Mucosa of stomach (tissue), 1 donor: ENCODE results near the gene SDF2L1.
"Not testable (repeated sequence)": the region's sequence is repeated elsewhere in the genome, so short reads cannot be mapped to it uniquely, and the experiment has no call there.

Source experiments
- H3K27me3 ChIP-seq: one replicate; pipeline ENCODE4 v1.7.0; 2013; ENCODE audit warnings: mild to moderate bottlenecking, low read length; ENCODE audit not compliant: control insufficient read depth, insufficient read depth
- H3K36me3 ChIP-seq: one replicate; pipeline ENCODE4 v1.7.0; 2013; ENCODE audit warnings: low read length; ENCODE audit not compliant: control insufficient read depth, insufficient read depth
- H3K4me1 ChIP-seq: one replicate; pipeline ENCODE4 v1.7.0; 2013; ENCODE audit warnings: mild to moderate bottlenecking, low read length; ENCODE audit not compliant: control insufficient read depth, insufficient read depth
- H3K4me3 ChIP-seq: one replicate; pipeline ENCODE4 v1.7.0; 2013; ENCODE audit warnings: low read length
- H3K9ac ChIP-seq: one replicate; pipeline ENCODE4 v1.7.0; 2013; ENCODE audit warnings: mild to moderate bottlenecking, low read length, moderate library complexity
- H3K9me3 ChIP-seq: one replicate; pipeline ENCODE4 v1.7.0; 2013; ENCODE audit warnings: mild to moderate bottlenecking, low read length, moderate library complexity; ENCODE audit not compliant: control insufficient read depth
- donor health status: Pancreatic carcinoma.

SDF2L1 gene

GRCh38 chr22:21606775-21607174 lies 35.3 kb upstream of the SDF2L1 start:
- Histone ChIP-seq H3K36me3 (peaks cover 3% of the 10 kb centered on the region), H3K4me3 (no peak overlapping the region), H3K4me1 (no peaks in the 10 kb centered on the region), H3K27me3 (no peaks in the 10 kb centered on the region), H3K9ac (no peak overlapping the region), H3K9me3 (no peaks in the 10 kb centered on the region)

- not testable (repeated sequence) for H3K9me3 ChIP-seq, H3K4me1 ChIP-seq, H3K27me3 ChIP-seq, H3K4me3 ChIP-seq, H3K36me3 ChIP-seq, H3K9ac ChIP-seq
Observed at GRCh38 chr22:21609556-21610157, 32.4 kb upstream of the SDF2L1 start.

GRCh38 chr22:21611210-21611977 lies 30.7 kb upstream of the SDF2L1 start:
- Histone ChIP-seq H3K4me3 (no peak overlapping the region), H3K36me3 (peaks cover 4% of the 10 kb centered on the region), H3K27me3 (no peaks in the 10 kb centered on the region), H3K9ac (no peak overlapping the region), H3K4me1 (peaks cover 8% of the 10 kb centered on the region), H3K9me3 (no peaks in the 10 kb centered on the region)

GRCh38 chr22:21612858-21613257 lies 29.2 kb upstream of the SDF2L1 start:
- Histone ChIP-seq H3K27me3 (no peaks in the 10 kb centered on the region), H3K4me3 (no peak overlapping the region), H3K9ac (no peak overlapping the region), H3K4me1 (peaks cover 8% of the 10 kb centered on the region), H3K36me3 (peaks cover 4% of the 10 kb centered on the region), H3K9me3 (no peaks in the 10 kb centered on the region)

- Histone ChIP-seq H3K9ac (no peak overlapping the region), H3K9me3 (no peaks in the 10 kb centered on the region), H3K36me3 (peaks cover 4% of the 10 kb centered on the region), H3K4me3 (no peak overlapping the region), H3K27me3 (no peaks in the 10 kb centered on the region), H3K4me1 (peaks cover 8% of the 10 kb centered on the region)
Observed at GRCh38 chr22:21613553-21614233, 28.4 kb upstream of the SDF2L1 start.

GRCh38 chr22:21615731-21616130 lies 26.4 kb upstream of the SDF2L1 start:
- Histone ChIP-seq H3K4me3 (no peak overlapping the region), H3K36me3 (peaks cover 4% of the 10 kb centered on the region), H3K9me3 (no peaks in the 10 kb centered on the region), H3K4me1 (peaks cover 16% of the 10 kb centered on the region), H3K9ac (no peak overlapping the region), H3K27me3 (no peaks in the 10 kb centered on the region)

- H3K36me3 ChIP-seq, H3K9ac ChIP-seq, H3K4me3 ChIP-seq, H3K27me3 ChIP-seq, H3K9me3 ChIP-seq: not testable (repeated sequence)
- peaks cover 16% of the 10 kb centered on the region for H3K4me1 ChIP-seq
Observed at GRCh38 chr22:21617337-21617736, 24.8 kb upstream of the SDF2L1 start.

- no peaks in the 10 kb centered on the region for H3K27me3 ChIP-seq
- H3K9ac ChIP-seq, result no peak overlapping the region
- no peaks in the 10 kb centered on the region for H3K36me3 ChIP-seq
- H3K4me3 ChIP-seq, result no peak overlapping the region
- no peaks in the 10 kb centered on the region for H3K9me3 ChIP-seq
- peaks cover 21% of the 10 kb centered on the region for H3K4me1 ChIP-seq
Observed at GRCh38 chr22:21621025-21621424, 21.1 kb upstream of the SDF2L1 start.

GRCh38 chr22:21622011-21622918 lies 19.8 kb upstream of the SDF2L1 start:
- no peaks in the 10 kb centered on the region for H3K27me3 ChIP-seq
- H3K9ac ChIP-seq, result no peak overlapping the region
- H3K9me3 ChIP-seq, result no peaks in the 10 kb centered on the region
- peaks cover 18% of the 10 kb centered on the region for H3K4me1 ChIP-seq
- no peak overlapping the region for H3K4me3 ChIP-seq
- H3K36me3 ChIP-seq, result no peaks in the 10 kb centered on the region

- Histone ChIP-seq H3K9me3 (no peaks in the 10 kb centered on the region), H3K27me3 (no peaks in the 10 kb centered on the region), H3K36me3 (no peaks in the 10 kb centered on the region), H3K9ac (no peak overlapping the region), H3K4me1 (peaks cover 21% of the 10 kb centered on the region), H3K4me3 (no peak overlapping the region)
Observed at GRCh38 chr22:21622919-21623647, 19.0 kb upstream of the SDF2L1 start.

- H3K4me3 ChIP-seq, result no peak overlapping the region
- H3K27me3 ChIP-seq, result no peaks in the 10 kb centered on the region
- no peaks in the 10 kb centered on the region for H3K36me3 ChIP-seq
- peaks cover 24% of the 10 kb centered on the region for H3K4me1 ChIP-seq
- no peaks in the 10 kb centered on the region for H3K9me3 ChIP-seq
- H3K9ac ChIP-seq, result no peak overlapping the region
Observed at GRCh38 chr22:21623648-21623970, 18.5 kb upstream of the SDF2L1 start.
